Measurements from ENCODE around the gene OLA1.

DNA sequence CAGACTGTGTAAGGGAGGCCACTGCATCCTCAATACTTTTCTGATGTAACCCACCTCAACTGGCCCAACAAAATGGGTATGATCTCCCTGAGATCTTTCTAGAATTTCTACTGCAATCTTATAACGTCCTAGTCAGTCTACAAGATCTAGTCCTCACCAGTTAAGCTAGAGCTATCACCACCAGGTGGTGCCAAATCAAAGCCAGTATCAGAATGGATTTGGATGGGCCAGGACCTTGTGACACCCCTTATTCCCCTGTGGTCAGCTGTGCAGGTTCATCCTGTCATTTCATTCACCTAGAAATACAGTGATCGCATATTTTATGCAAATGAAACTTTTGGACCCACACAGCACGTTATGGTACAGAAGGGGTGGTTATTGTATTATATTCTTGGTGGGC is 90.3 kb downstream of the OLA1 start:
- TF ChIP-seq TAF1 (IDR thresholded peaks at IDR 0.05; ENCODE audit: borderline replicate concordance, low read depth, low read length) = no peak
- TF ChIP-seq, protein P1, sequence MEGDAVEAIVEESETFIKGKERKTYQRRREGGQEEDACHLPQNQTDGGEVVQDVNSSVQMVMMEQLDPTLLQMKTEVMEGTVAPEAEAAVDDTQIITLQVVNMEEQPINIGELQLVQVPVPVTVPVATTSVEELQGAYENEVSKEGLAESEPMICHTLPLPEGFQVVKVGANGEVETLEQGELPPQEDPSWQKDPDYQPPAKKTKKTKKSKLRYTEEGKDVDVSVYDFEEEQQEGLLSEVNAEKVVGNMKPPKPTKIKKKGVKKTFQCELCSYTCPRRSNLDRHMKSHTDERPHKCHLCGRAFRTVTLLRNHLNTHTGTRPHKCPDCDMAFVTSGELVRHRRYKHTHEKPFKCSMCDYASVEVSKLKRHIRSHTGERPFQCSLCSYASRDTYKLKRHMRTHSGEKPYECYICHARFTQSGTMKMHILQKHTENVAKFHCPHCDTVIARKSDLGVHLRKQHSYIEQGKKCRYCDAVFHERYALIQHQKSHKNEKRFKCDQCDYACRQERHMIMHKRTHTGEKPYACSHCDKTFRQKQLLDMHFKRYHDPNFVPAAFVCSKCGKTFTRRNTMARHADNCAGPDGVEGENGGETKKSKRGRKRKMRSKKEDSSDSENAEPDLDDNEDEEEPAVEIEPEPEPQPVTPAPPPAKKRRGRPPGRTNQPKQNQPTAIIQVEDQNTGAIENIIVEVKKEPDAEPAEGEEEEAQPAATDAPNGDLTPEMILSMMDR (IDR thresholded peaks at IDR 0.05) = peak; percentile 55
- no peak for TF ChIP-seq RFX5 (IDR thresholded peaks at IDR 0.05; ENCODE audit: low read length)
- TF ChIP-seq, protein P2, sequence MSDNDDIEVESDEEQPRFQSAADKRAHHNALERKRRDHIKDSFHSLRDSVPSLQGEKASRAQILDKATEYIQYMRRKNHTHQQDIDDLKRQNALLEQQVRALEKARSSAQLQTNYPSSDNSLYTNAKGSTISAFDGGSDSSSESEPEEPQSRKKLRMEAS (IDR thresholded peaks at IDR 0.05; ENCODE audit: low read depth) = no peak
- no peak for TF ChIP-seq YY1 (IDR thresholded peaks at IDR 0.05; ENCODE audit: low read depth)
- TF ChIP-seq, protein P3, sequence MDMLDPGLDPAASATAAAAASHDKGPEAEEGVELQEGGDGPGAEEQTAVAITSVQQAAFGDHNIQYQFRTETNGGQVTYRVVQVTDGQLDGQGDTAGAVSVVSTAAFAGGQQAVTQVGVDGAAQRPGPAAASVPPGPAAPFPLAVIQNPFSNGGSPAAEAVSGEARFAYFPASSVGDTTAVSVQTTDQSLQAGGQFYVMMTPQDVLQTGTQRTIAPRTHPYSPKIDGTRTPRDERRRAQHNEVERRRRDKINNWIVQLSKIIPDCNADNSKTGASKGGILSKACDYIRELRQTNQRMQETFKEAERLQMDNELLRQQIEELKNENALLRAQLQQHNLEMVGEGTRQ (IDR thresholded peaks at IDR 0.05; ENCODE audit: borderline replicate concordance, low read depth, low read length) = no peak
- no peak for TF ChIP-seq MXI1 (IDR thresholded peaks at IDR 0.05; ENCODE audit: low read depth, low read length)
- no peak for TF ChIP-seq POLR2AphosphoS5 (IDR thresholded peaks at IDR 0.05; ENCODE audit: low read depth, low read length)
- TF ChIP-seq NRF1 (IDR thresholded peaks at IDR 0.05; ENCODE audit: low read depth, low read length) = no peak
- TF ChIP-seq, protein P4, sequence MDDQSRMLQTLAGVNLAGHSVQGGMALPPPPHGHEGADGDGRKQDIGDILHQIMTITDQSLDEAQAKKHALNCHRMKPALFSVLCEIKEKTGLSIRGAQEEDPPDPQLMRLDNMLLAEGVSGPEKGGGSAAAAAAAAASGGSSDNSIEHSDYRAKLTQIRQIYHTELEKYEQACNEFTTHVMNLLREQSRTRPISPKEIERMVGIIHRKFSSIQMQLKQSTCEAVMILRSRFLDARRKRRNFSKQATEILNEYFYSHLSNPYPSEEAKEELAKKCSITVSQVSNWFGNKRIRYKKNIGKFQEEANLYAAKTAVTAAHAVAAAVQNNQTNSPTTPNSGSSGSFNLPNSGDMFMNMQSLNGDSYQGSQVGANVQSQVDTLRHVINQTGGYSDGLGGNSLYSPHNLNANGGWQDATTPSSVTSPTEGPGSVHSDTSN (IDR thresholded peaks at IDR 0.05) = no peak
- TF ChIP-seq RAD21 (IDR thresholded peaks at IDR 0.05; ENCODE audit: low read length) = peak; percentile 61
- TF ChIP-seq SIN3A (IDR thresholded peaks at IDR 0.05; ENCODE audit: borderline replicate concordance, low read depth, low read length) = no peak
- TF ChIP-seq CHD2 (IDR thresholded peaks at IDR 0.05; ENCODE audit: low read length, partially characterized antibody) = no peak
